ENCODE results near the gene TNS3. TPM values are rescaled to one million over a fixed set of nuclear protein-coding genes. Genes with fewer than 3 reads are reported as not detected.

TNS3 gene
- total RNA-seq, 1 donor from 2014 or later: 30.3 TPM

DNA sequence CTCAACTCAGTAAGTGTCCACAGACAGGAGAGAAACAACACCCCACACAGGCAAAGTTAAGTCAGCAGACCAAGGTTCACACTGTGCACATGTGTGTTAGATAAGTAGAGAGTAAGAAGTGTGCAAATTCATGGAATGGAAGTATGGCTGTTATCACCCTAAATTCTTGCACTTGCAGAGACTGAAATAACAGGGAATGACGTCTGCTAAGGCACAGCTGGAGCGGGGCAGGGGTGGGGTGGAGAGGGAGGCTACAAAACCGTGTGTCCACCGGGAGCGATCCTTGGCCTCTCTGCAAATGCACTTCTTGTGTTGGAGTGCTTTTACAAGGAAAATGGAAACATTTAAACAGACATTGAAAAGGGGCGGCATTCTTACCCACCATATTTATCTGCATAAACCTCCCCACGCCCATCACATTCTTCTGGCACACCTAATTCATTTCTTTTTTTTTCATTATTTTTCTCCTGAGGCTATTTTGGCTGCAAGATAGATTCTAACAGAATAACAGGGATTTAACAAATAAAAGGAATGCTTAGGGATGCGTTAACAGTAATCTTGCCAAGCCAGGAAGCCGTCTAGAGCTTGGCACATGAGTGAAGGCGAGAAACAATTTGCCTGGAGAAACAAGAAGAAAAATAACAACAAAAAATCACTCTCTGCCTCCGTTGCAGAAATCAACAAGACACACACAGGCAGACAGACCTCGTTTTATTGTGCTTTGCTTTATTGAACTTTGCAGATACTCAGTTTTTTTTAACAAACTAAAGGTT, 30.1 kb downstream of the TNS3 start:
- ATAC-seq (ENCODE audit: low read depth) (no peak), DNase-seq (no peak)
- POLR2A ChIA-PET: interaction anchor here (1.0 kb wide), 1 partner anchor 56 kb away, joined by 3 read pairs; no protein-coding TSS in a partner anchor
- no peaks in the 10 kb centered on the region for H3K27me3 Mint-ChIP-seq
- H3K36me3 Mint-ChIP-seq (ENCODE audit: low read depth): peaks cover 23% of the 10 kb centered on the region
- intact Hi-C loops (cut with micrococcal nuclease): loop anchor here (1.0 to 2.0 kb wide), 2 partner anchors 9 to 23 kb away; no protein-coding TSS in a partner anchor
- no peak overlapping the region for H3K27ac Mint-ChIP-seq
- H3K4me3 Mint-ChIP-seq: no peak overlapping the region
- TF ChIP-seq, protein P1, sequence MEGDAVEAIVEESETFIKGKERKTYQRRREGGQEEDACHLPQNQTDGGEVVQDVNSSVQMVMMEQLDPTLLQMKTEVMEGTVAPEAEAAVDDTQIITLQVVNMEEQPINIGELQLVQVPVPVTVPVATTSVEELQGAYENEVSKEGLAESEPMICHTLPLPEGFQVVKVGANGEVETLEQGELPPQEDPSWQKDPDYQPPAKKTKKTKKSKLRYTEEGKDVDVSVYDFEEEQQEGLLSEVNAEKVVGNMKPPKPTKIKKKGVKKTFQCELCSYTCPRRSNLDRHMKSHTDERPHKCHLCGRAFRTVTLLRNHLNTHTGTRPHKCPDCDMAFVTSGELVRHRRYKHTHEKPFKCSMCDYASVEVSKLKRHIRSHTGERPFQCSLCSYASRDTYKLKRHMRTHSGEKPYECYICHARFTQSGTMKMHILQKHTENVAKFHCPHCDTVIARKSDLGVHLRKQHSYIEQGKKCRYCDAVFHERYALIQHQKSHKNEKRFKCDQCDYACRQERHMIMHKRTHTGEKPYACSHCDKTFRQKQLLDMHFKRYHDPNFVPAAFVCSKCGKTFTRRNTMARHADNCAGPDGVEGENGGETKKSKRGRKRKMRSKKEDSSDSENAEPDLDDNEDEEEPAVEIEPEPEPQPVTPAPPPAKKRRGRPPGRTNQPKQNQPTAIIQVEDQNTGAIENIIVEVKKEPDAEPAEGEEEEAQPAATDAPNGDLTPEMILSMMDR (IDR thresholded peaks at IDR 0.05): no peak
- CTCF ChIA-PET: no interaction called here
- H3K9me3 Mint-ChIP-seq: no peaks in the 10 kb centered on the region
- H3K4me1 Mint-ChIP-seq: peaks cover 34% of the 10 kb centered on the region

DNA sequence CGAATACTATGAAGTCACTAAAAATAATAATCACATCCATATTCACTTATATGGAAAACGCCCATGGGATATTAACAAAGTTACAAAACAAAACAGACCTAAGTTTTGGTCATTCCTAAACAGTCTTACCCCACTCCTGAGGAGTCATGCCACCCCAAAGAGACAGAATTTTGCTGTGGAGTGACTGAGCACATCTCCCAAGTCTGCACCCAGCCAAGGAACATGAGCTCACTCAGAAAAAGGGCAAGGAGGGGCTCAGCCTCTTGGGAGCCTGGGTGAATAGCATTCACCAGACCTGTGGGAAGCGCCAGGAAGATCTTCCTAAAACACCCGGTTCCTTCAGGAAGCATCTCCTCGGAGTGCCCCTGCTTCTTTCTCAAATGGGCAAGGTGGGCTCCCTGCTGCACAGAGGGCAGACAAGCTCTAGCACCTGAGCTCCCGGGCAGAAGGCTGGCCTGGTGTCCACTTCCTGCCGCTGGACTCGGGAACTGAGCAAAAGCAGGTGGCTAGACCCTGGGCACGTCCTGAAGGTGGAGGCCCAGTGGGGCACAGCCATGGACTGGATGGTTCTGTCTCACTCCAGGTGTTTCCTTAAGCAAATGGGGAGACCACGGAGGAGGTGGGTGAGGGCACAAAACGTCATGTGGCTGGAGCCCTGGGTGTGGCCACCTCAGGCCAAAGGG, 31.0 kb downstream of the TNS3 start:
- intact Hi-C loops (cut with micrococcal nuclease): loop anchor here (1.0 kb wide), 1 partner anchor 9 kb away; no protein-coding TSS in a partner anchor
- ChIA-PET POLR2A (no interaction called here), CTCF (no interaction called here)
- Mint-ChIP-seq H3K4me1 (peaks cover 34% of the 10 kb centered on the region), H3K27ac (no peak overlapping the region), H3K27me3 (no peaks in the 10 kb centered on the region), H3K36me3 (ENCODE audit: low read depth) (peaks cover 22% of the 10 kb centered on the region), H3K9me3 (no peaks in the 10 kb centered on the region), H3K4me3 (no peak overlapping the region)
- DNase-seq (no peak), ATAC-seq (ENCODE audit: low read depth) (no peak)
- TF ChIP-seq, protein P1 (IDR thresholded peaks at IDR 0.05): no peak

DNA sequence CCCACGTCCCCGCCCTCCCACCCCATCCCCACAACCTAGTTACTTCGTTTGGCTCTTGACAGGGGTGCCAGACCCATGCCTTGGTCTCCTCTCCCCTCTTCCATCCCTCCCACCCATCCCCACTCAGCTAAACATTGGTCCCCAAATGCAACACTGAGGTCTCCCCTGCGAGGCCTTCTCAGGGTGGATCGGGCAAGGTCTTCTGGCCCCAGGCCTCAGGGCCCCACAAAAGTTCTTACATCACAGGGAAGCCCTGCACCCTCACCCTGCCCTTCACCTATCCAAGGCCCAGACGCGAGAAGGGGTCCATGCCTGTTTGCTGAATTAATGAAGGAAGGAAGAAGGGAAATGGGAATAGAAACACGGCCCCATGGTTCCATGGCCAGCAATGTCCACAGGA, 32.0 kb downstream of the TNS3 start:
- POLR2A ChIA-PET: no interaction called here
- Mint-ChIP-seq H3K27ac (no peak overlapping the region), H3K27me3 (no peaks in the 10 kb centered on the region), H3K9me3 (no peaks in the 10 kb centered on the region), H3K4me1 (peaks cover 34% of the 10 kb centered on the region), H3K4me3 (no peak overlapping the region), H3K36me3 (ENCODE audit: low read depth) (peaks cover 16% of the 10 kb centered on the region)
- DNase-seq (no peak), ATAC-seq (ENCODE audit: low read depth) (no peak)
- TF ChIP-seq, protein P1 (IDR thresholded peaks at IDR 0.05): no peak
- CTCF ChIA-PET: no interaction called here
- intact Hi-C loops (cut with micrococcal nuclease): loop anchor here (1.0 kb wide), 1 partner anchor 10 kb away; no protein-coding TSS in a partner anchor

DNA sequence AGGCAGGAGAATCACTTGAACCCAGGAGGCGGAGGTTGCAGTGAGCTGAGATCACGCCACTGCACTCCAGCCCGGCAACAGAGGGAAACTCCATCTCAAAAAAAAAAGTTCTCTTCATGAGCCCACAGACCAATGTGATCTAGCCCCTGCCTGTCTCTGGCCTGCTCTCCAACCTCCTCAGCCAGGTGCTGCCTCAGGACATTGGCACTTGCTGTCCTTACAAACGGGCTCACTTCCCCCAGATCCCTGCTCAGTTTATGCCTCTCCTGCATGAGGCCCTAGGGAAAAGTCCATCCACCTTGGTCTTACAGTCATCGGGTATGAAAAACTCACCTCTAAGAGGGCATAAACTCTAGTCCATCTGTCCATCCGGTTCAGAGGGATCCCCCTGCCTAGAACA, 32.5 kb downstream of the TNS3 start:
- peaks cover 15% of the 10 kb centered on the region for H3K36me3 Mint-ChIP-seq (ENCODE audit: low read depth)
- no peaks in the 10 kb centered on the region for H3K27me3 Mint-ChIP-seq
- TF ChIP-seq, protein P1 (IDR thresholded peaks at IDR 0.05): no peak
- no peaks in the 10 kb centered on the region for H3K9me3 Mint-ChIP-seq
- CTCF ChIA-PET: no interaction called here
- intact Hi-C loops (cut with micrococcal nuclease): no loop called here
- peaks cover 39% of the 10 kb centered on the region for H3K4me1 Mint-ChIP-seq
- H3K27ac Mint-ChIP-seq: no peak overlapping the region
- POLR2A ChIA-PET: no interaction called here
- H3K4me3 Mint-ChIP-seq: no peak overlapping the region
- ATAC-seq (ENCODE audit: low read depth) (no peak), DNase-seq (no peak)

DNA sequence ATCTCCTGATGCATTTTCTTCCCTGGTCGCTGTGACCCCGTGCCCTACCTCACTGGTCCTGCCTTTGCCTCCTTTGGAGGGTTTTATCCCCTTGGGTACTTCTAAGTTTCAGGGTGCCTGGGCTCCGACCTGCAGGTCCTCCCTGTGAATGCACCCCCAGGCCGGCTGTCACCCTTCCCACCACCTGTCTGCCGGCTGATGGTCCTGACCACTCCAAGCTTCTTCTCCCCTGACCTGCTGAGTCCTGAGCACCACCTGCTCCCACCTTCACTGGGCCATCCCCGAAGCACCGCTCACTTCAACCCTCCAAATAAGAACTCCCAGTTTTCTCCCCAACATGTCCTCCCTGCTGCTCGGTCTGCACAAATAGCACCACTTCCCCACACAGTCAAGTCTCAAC, 33.4 kb downstream of the TNS3 start:
- Mint-ChIP-seq H3K36me3 (ENCODE audit: low read depth) (peaks cover 14% of the 10 kb centered on the region), H3K9me3 (no peaks in the 10 kb centered on the region), H3K27me3 (no peaks in the 10 kb centered on the region), H3K4me3 (no peak overlapping the region), H3K27ac (no peak overlapping the region), H3K4me1 (peaks cover 48% of the 10 kb centered on the region)
- intact Hi-C loops (cut with micrococcal nuclease): no loop called here
- ChIA-PET CTCF (no interaction called here), POLR2A (no interaction called here)
- DNase-seq: no peak
- no peak for ATAC-seq (ENCODE audit: low read depth)
- TF ChIP-seq, protein P1 (IDR thresholded peaks at IDR 0.05): no peak

Measured in activated B cell treated with CpG ODN at 0.5 μM for 24 hours (primary cell).